H1 (cell line): ENCODE results near the gene HINT2. TPM values are rescaled to one million over a fixed set of nuclear protein-coding genes. Genes with fewer than 3 reads are reported as not detected.

ENCODE experiments used
- BACH1 ChIP-seq: IDR thresholded peaks from 2 replicates; pipeline ENCODE4 v1.6.1; 2012; ENCODE audit warnings: low read length, improper control_type of control experiment
- CHD7 ChIP-seq: fragments of 300-600 bp; sonication (generic); IDR thresholded peaks from 2 replicates; pipeline ENCODE4 v1.7.1; 2012; ENCODE audit warnings: low read length, moderate library complexity, mild to moderate bottlenecking, inconsistent platforms; ENCODE audit not compliant: insufficient replicate concordance
- TBP ChIP-seq: IDR thresholded peaks from 2 replicates; pipeline ENCODE4 v1.6.1; 2011; ENCODE audit warnings: low read depth, low read length, improper control_type of control experiment
- polyA plus RNA-seq, 7 experiments: library from polyadenylated mRNA; depleted of rRNA in 3 of 7; stranded (reverse) in 5 of 7; unstranded in 2 of 7; fragments of >200 nt in 5 of 7; fragments of 200-250 nt in 2 of 7; gene quantifications; 1 replicate in 5 of 7; 2 replicates in 1 of 7; 4 replicates in 1 of 7; pipeline versions ENCODE4 v1.2.1 to v1.2.3, GENCODE V29; 2011 to 2013; ENCODE audit warnings: missing spikeins in 2 of 7, mixed read lengths in 2 of 7
- total RNA-seq: library from RNA; stranded (reverse); fragmentation: NEBNext Ultra II Directional; extraction: Animal tissue kit (Norgen Biotek cat#: 25700); gene quantifications from 2 replicates; pipeline ENCODE4 v1.2.1, GENCODE V29; 2021

HINT2 gene
- total and polyA plus RNA-seq, 2 of the 8 experiments (the other 6 are each of a cell fraction or from before 2014, with no cell fraction given) = 32.1 to 51.2 TPM

GRCh38 chr9:35856206-35856605 lies 41.4 kb upstream of the HINT2 start (continued):
- no peak for TF ChIP-seq CHD7
- TF ChIP-seq BACH1 = no peak
- TF ChIP-seq TBP = no peak
- TF ChIP-seq, all 59 proteins: peak for 0
